HG03378 (cell line): ENCODE data around the gene PARVB.

Experiments used
- ATAC-seq: cut with Tn5 transposase; IDR thresholded peaks from one replicate; pipeline ENCODE4 v1.9.1; 2021; ENCODE audit warnings: mild to moderate bottlenecking, moderate library complexity; ENCODE audit not compliant: unreplicated experiment

Gene PARVB

DNA sequence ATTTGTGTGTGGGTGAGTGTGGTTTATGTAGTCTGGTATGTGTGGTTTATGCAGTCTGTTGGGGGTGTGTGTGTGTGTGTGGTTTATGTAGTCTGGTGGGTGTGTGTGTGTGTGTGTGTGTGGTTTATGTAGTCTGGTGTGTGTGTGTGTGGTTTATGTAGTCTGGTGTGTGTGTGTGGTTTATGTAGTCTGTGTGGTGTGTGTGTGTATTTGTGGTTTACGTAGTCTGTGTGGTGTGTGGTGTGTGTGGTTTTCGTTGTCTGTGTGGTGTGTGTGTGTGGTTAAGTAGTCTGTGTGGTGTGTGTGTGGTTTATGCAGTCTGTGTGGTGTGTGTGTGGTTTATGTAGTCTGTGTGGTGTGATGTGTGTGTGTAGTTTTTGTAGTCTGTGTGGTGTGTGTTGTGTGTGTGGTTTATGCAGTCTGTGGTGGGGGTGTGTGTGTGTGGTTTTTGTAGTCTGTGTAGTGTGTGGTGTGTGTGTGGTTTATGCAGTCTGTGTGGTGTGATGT is 130.4 kb downstream of the PARVB start:
- ATAC-seq: no peak

DNA sequence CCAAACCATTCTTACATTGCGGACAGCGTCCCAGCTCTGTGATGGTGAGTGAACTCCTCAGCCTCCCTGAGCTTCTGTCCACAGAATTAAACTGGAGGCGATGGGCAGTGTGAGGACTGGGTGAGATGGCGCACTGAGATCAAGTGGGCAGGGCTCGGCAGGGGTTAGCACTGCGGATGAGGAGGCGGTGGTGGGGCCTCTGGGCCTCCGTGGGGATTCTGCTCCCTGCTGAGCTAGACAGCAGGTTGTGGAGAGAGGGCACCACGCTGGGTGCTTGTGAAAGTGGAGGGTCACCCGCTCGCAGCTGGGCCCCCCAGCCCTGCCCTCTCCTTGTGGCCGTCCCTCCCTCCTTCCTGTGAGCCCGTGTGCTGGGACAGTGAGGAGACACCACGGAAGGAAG is 131.0 kb downstream of the PARVB start:
- ATAC-seq: no peak

DNA sequence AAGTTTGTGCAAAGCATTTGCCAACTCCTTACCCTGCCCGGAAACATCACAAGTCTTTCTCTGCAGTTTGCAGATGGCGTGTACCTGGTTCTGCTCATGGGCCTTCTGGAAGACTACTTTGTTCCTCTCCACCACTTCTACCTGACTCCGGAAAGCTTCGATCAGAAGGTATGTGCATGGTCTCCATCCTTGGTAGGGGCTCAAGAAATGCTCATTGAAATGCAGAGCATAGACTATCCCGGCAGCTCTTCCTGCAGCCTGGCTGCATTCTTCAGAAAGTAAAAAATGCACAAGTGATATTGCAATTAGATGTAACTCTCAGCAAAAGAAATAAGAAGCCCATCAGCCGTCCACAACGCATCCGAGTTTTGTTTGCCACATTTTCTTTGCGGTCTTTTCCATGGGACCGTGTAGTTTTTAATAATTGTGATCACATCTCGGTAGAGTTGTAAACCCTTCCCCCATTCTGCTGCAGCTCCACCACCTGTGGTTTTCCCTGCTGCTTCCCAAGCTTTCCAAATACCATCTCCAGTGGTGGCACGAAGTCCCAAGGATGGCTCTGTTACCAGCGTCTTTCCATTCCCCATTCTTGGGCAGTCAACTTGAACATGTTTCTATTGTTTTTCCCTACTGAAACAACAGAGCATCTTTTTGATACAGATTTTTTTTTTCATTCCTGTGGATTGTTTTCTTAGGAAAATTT is 134.0 kb downstream of the PARVB start:
- no peak for ATAC-seq

DNA sequence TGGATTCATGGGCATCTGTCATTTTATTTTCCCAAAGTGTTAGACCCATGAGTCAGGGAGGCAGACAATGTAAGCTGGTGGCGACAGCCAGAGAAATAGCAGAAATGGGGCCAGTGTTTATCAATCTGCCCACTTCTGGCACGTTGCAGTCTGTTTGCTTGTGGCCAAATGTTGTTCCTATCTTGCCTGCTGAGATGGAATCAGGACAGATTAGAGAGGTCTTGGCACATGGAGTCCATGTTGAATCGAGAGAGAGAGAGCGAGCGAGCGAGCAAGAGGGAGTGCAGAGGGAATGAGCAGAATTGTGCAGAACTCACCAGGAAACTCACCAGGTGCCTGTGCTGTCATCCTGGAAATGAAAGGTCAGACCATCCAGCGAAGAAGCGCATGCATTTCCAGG is 134.7 kb downstream of the PARVB start:
- ATAC-seq: no peak

DNA sequence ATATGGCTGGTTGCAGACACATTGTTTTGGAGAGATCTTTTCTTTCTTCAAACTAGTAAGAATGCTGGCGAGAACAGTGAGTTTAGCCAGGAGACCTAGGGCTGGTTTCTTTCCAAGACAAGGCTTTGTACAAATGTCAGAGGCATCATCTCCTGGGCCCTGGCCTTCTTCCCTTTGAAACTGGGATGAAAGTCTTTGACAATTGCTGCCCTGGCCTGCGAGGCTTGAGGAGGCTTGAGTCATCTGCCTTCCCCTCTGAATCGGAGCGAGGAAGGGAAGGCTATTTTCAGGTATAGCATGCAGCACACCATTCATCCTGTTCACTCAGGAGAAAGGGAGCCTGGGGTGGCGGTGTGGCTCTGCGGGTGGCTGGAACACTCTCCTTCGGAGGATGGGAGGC is 135.1 kb downstream of the PARVB start:
- ATAC-seq: no peak

DNA sequence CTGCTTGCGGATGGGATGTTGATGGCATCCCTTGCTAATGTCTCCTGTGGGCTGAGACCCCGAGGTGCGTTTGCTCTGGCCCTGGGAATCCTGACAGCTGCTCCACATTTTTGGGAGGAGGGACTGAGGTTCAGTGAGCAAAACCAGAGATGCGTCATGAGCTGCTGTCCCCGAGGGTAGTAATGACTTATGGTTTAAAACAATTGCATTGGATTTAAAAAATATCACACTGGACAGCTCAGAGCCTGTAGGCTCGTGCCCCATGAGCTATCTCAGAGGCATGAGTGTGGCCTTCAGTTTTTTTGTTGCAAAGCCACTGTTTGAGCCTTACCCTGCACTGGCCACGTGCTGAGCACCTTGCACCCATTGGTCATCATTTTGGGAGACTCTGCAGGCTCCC is 135.7 kb downstream of the PARVB start:
- no peak for ATAC-seq

DNA sequence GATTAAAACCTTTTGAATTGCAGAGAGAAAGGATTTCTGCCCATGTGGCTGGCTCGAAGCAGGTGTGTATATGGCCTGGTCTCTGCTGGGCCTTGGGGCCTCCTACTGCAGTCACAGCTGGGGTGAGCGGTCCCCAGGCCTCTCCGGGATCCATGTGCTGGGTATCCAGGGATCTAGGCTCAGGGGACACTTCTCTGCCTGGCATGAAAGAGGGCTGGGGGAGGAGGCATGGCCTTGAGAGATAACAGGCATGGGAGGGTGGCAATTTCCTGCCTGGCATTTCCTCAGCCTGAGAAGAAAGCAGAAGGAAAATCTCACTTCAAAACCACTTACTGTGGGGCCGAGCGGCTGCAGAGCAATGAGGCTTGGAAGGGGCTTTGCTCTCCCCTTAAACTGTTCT is 136.3 kb downstream of the PARVB start:
- ATAC-seq: no peak

DNA sequence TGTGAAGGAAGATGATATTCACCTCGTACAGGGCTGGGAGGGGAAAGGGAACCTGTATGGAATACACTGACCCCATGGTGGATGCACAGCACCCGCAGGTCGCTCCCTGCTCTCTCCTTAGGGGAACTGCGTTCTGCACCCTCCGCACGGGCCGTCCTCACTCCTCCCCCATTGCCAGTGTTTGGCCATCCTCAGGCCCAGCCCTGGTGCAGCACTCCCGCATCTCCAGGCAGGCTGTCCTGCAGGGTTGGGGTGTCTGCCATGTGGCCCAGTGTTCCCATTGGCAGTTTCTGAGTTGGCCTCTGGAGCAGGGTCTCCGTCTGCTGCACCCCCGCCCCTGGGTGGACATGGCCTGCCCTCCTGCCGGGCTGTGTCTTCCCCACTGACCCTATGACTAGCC is 137.6 kb downstream of the PARVB start:
- no peak for ATAC-seq

DNA sequence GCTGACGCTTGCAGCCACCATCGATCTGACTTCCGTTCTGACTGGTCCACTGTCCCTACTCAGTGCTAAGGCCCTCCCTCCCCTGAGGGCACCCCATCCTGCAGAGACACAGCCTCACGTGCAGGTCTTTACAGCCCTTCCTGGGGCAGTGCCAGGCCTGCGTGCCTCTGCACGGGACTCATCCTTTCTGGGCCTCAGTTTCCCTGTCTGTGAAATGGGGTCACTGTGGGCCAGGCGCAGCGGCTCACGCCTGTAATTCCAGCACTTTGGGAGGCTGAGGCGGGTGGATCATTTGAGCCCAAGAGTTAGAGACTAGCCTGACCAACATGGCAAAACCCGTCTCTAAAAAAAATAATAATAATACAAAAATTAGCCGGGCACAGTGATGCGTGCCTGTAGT is 138.9 kb downstream of the PARVB start:
- ATAC-seq: no peak

DNA sequence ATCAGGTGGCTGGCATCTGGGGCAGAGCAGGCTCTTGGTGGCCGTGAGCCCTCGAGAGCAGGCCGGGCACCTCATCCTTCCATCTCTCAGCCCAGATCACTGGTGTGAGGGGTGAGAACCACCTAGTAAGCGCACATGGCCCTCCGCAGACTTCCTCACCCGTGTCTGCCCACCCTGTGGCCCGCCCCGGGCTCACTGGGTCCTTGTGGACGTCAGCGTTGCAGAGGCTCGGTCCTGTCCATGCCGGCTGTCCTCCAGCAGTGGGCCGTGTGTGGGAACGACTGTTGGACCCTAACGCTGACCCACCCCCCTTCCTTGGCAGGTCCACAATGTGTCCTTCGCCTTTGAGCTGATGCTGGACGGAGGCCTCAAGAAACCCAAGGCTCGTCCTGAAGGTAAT is 139.4 kb downstream of the PARVB start:
- no peak for ATAC-seq

DNA sequence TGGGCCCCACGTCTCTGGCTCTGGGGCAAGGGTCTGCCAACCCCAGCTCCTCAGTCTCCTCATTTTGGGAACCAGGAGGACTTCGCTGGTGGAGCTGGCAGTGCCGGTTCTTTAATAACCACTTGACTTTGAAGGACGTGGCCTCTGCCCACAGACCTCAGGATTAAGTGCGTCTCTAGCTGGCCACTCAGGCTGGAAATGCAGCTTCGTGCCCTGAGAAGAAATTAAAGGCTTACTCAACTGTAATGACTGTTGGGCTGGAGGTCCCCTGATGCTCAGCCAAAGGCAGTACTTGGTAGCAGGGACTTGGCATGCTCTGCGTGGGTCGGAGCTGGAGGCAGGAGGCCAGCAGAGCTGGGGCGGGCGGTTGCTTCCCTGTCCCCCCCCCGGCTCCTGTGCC is 139.9 kb downstream of the PARVB start:
- ATAC-seq: no peak

DNA sequence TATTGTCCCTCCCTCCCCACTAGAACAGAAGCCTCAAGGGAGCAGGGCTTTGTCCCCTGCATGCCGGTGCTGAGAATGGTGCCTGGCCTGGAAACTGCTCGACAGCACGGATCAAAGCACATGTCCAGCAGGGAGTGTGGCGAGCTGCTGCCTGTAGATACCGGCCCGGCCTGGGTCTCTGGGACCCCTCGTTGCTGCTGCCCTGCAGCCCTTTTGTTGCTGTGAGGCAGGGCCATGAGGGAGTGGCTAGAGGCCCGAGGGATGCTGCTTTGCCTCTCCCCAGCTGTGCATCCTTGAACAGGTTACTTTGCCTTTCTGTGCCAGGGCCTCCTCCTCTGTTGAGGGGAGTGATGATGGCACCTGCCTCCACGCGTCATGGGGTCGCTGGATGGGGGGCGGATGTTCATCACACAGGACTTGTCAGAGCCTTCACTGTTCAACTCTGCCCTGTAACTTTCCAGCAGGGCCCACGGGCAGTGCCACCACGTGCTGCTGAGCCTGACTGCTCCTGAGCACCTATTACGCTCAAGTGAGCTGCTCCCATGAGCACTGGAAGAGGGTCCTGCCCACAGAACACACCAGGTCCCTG is 141.3 kb downstream of the PARVB start:
- ATAC-seq: no peak

DNA sequence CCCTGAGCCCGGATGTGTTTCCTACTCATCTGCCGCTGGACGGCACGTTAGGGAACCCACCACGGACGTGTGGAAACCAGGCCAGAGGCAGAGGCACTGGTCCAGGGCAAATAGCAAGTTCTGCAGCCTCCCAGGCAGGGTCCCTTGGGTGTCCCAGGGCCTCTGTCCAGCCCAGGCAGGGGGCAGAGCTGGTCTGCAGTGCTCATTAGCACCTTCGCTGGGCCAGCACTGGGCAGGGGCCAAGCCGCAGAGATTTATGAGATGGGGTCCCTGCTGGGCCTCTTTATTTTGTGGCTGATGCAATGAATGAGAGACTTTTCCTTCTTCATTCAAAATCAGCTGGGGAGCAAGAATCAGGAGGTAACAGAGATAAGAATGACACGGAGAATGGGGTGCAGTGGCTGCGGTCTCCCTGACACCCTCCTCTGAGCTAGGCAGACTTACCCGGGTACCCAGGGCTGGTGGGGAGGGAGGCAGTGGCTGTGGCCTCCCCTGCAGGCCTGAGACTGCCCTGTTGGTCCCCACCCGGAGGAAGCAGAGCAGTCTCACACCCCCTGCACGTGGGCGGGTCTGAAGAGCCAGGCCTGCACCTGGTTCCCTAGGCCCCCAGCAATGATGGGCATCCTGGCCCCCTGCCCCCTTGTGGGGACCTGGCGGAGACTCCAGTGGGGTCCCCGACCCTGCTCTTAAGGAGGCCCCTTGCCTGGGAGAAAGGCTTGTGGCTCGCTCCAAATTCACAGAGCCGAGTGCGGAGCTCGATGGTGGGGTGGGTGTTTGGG is 142.6 kb downstream of the PARVB start:
- ATAC-seq: no peak

DNA sequence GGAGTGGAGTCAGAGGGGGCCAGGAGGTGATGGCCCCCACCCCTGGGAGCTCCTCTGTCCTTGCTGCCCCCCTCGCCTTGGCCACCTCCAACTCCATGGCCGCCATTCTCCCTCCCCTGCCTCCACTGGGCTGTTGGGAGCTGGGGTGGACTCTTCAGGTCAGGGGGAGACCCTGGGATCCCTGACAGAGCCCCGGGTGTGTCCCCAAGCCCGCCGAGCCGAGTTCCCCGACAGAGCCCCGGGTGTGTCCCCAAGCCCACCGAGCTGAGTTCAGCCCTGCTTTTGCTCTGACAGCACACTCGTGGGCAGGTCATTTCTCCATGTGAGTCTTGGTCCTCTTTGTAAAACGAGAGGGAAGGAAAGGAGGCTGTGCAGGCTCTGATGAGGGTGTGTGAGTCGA is 143.4 kb downstream of the PARVB start:
- no peak for ATAC-seq

DNA sequence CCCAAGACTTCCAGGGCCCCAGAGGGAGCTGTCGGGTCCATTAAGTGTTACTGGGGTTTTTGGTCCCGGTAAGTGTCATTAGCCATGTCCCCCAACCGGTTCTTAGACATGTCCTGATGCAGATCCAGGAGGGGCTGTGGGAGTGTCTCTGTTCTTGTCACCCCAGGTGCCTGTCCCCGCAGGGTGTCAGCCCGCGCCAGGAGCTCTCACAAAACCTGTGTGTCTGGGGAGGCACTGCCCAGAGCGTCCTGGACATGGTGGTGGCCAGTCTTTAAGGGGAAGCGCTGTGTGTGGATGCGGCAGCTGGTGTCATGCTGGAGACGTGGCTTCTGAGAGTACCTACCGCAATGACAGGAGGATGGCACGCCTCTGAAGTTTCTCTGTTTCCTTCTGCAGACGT is 144.1 kb downstream of the PARVB start:
- no peak for ATAC-seq

DNA sequence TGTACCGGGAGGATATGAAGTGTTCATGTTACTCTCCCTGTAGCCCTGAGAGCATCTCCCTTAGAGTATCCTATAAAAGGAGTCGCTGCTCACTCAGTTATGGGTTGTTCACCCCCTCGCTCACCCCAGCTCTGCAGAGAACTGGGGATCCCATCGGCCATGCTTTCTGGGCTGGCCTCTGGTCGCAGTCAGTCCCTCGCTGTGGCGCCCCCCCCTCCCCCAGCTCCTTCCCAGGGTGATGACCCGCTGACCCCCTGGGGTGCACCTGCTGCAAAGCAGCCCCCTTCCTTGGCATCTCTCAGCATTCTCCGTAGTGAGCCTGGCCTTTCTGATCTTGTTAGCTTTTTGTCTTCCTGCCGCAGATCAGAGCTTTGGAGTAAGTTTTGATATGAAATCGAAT is 146.4 kb downstream of the PARVB start:
- ATAC-seq: no peak

DNA sequence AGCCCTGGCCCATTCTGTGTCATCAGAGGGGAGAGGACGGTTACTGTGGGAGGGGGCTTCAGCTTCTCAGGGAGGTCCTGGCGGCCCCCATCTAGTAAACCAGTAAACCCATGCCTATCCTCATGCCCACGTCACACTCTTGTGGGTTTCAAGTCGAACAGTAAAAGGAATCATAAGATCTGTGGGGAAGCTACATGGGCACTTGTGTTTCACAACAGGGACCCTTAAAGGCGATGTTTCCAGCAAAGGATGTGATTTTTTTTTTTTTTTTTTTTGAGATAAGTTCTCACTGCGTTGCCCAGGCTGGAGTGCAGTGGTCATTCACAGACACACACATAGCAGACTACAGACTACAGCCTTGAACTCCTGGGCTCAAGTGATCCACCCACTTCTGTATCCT is 147.5 kb downstream of the PARVB start:
- ATAC-seq: no peak

DNA sequence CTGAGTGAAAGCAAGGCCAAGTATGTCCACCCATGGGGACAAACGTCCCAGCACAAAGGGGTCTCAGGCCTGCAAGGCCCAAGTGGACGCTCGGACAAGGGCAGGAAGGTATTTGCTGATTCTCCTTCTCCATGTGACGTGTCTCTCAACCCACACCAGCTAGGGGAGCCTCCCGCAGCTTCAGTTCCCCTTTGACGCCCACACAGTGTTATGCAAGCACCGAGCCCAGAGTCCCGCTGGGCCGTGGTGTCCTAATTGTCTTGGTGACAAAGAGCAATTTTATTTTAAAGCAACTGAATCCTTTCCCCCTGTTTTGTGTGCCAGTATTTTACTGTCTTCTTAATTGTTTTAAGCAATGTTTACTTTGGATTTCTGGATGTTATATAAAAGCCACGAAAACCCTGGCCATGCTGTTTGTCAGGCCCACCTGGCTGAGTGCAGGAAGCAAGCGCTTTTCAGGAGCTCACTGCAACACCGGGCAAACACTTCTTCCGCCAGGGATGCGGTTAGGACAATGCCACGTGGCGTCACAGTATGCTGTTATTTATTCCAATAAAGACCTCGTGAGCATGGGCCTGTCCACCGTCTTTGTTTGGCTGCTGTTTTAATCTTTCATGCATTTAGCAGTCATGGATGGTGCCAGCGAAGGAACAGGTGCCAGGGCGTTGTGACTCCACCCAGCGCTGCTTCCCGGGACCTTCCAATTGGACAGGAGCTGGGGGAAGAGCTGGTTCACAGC is 148.4 kb downstream of the PARVB start:
- no peak for ATAC-seq

DNA sequence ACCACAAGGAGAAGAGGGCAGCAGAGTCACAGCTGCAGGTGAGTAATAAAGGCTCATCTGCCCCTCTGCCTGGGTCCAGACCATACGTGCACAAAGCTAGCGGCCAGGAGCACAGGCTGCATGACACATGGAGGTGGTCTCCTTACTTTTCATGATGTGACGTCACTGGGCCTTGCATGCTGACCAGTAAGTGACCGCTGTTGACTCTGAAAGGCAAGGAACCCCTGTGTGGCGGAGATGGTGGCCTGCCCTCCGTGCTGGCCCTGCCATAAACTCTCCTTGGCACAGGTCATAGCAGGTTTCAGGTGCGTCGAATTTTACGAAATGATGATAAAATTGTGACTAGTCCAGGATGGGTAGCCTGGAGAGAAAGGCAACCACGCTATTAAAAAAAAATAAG is 149.1 kb downstream of the PARVB start:
- no peak for ATAC-seq

DNA sequence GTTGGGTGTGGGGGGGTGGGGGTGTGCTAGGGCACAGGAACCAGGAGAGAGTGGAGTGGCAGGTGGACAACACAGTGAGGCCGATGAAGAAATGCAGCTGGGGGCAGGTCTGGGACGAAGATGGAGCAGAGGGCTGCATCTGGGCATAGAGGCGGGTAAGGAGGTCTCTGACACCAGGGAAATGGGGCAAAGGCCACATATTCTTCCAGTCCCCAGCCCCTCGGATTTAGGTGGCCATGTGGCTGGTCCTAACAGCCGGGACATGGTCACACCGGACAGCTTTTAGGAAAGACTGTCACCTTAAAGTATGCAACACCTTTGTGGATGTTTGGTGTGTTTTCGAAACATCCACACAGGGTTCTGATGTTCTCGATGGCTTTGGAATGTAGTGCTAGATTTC is 151.6 kb downstream of the PARVB start:
- ATAC-seq: no peak

DNA sequence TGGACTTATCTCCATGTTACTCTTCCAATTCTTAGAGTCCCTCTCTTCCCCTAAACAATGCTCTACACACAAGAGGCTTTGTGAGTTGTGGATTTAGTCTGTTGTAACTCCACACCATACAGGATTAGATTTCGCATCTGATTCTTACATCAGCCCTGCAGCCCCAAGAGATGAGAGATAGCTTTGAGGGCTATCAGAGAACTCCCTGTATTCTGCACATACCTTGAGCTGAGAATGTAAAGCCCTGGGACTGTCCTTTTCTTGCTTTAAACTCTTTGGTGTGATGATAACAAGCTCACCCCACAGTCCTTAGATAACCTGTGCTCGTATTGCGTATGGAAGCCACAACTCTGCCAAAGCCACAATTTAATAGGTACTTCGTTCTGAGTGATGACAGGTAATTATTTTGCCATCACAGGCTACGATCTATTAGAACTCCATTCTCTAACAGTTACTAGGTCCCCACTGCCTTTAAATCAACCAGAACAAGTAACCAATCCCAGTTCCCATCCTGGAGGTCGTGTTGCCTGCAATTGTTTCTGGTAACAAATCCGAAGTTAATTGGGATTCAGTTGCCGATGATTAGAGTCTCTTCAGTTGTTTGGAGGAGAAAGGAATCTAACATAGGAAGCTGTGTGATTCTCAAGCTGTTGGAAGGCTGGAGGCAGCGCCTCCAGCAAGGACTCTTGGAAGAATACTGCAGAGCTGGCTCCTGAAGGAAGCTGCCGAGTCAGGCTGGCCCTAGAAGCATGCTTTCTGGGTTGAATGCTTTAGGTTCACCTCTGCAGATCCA is 155.3 kb downstream of the PARVB start:
- no peak for ATAC-seq
